ENCODE measurements around the gene SRRM5. TPM values are rescaled to one million over a fixed set of nuclear protein-coding genes. Genes with fewer than 3 reads are reported as not detected.
"Not testable (repeated sequence)": the region's sequence is repeated elsewhere in the genome, so short reads cannot be mapped to it uniquely, and the experiment has no call there.

Gene SRRM5
- total and polyA plus RNA-seq, 2 experiments from 2014 or later: 0.30 to 0.50 TPM

GRCh38 chr19:43596842-43597461 lies 14.9 kb upstream of the SRRM5 start:
- peak overlapping the region; percentile 99 for H3K27ac ChIP-seq
- no peak for TF ChIP-seq CTCF (IDR thresholded peaks at IDR 0.05; ENCODE audit: low read depth, low read length)
- H3K36me3 ChIP-seq: peaks cover 3% of the 10 kb centered on the region
- no peaks in the 10 kb centered on the region for H3K9me3 ChIP-seq (ENCODE audit: low read depth)
- peak overlapping the region; percentile 56 for H3K4me3 ChIP-seq
- H3K27me3 ChIP-seq: no peaks in the 10 kb centered on the region
- H3K4me1 ChIP-seq (ENCODE audit: low read depth): peaks cover 3% of the 10 kb centered on the region
- DNase-seq (ENCODE audit: low read depth in 1 of 2, low spot score in 1 of 2): no peak

- no peak for TF ChIP-seq CTCF (IDR thresholded peaks at IDR 0.05; ENCODE audit: low read depth, low read length)
- peaks cover 3% of the 10 kb centered on the region for H3K36me3 ChIP-seq
- no peaks in the 10 kb centered on the region for H3K9me3 ChIP-seq (ENCODE audit: low read depth)
- peaks cover 3% of the 10 kb centered on the region for H3K4me1 ChIP-seq (ENCODE audit: low read depth)
- DNase-seq (ENCODE audit: low read depth in 1 of 2, low spot score in 1 of 2): no peak
- no peak overlapping the region for H3K4me3 ChIP-seq
- no peaks in the 10 kb centered on the region for H3K27me3 ChIP-seq
- no peak overlapping the region for H3K27ac ChIP-seq
These were observed 14.0 kb upstream of the SRRM5 start for GRCh38 chr19:43597876-43598275.

GRCh38 chr19:43598445-43599240 lies 13.2 kb upstream of the SRRM5 start:
- Histone ChIP-seq H3K4me1 (ENCODE audit: low read depth) (peaks cover 3% of the 10 kb centered on the region), H3K27ac (no peak overlapping the region), H3K4me3 (no peak overlapping the region), H3K9me3 (ENCODE audit: low read depth) (no peaks in the 10 kb centered on the region), H3K27me3 (no peaks in the 10 kb centered on the region), H3K36me3 (peaks cover 3% of the 10 kb centered on the region)
- TF ChIP-seq CTCF (IDR thresholded peaks at IDR 0.05; ENCODE audit: low read depth, low read length): no peak
- DNase-seq (ENCODE audit: low read depth in 1 of 2, low spot score in 1 of 2): no peak

- Histone ChIP-seq H3K36me3 (peaks cover 3% of the 10 kb centered on the region), H3K27ac (no peak overlapping the region), H3K27me3 (no peaks in the 10 kb centered on the region), H3K4me1 (ENCODE audit: low read depth) (peaks cover 3% of the 10 kb centered on the region), H3K4me3 (no peak overlapping the region), H3K9me3 (ENCODE audit: low read depth) (no peaks in the 10 kb centered on the region)
- no peak for TF ChIP-seq CTCF (IDR thresholded peaks at IDR 0.05; ENCODE audit: low read depth, low read length)
- DNase-seq (ENCODE audit: low read depth in 1 of 2, low spot score in 1 of 2): no peak
These were observed 12.1 kb upstream of the SRRM5 start for GRCh38 chr19:43599635-43600295.

- H3K9me3 ChIP-seq (ENCODE audit: low read depth); DNase-seq (ENCODE audit: low read depth in 1 of 2, low spot score in 1 of 2); H3K4me3 ChIP-seq; H3K4me1 ChIP-seq (ENCODE audit: low read depth); H3K36me3 ChIP-seq; H3K27ac ChIP-seq; H3K27me3 ChIP-seq: not testable (repeated sequence)
These were observed 11.6 kb upstream of the SRRM5 start for GRCh38 chr19:43600326-43600725.
